Tongue (tissue), 2 donors: ENCODE results near the gene MRPL2. TPM values are rescaled to one million over a fixed set of nuclear protein-coding genes. Genes with fewer than 3 reads are reported as not detected.
A peak's percentile ranks its signal among the peaks of the same experiment; 100 is the strongest.
"Not testable (repeated sequence)": the region's sequence is repeated elsewhere in the genome, so short reads cannot be mapped to it uniquely, and the experiment has no call there.

ENCODE experiments used
- DNase-seq: peaks from one replicate; pipeline ENCODE4 v3.0.0-alpha.2; 2015
- total RNA-seq: library from RNA; depleted of rRNA; stranded (reverse); fragments of >200 nt; gene quantifications from one replicate; pipeline ENCODE4 v1.2.3, GENCODE V29; 2014

Gene MRPL2
- total RNA-seq, 1 donor from 2014 or later: 20.9 TPM

GRCh38 chr6:43053545-43054205 lies 5.6 kb downstream of the MRPL2 start, which contains the start of gene CUL7:
Gene CUL7, minus strand, starts transcription at chr6:43053851. Its CDS starts 1,063 bp downstream, at chr6:43052788.
- peak; percentile 98 for DNase-seq

GRCh38 chr6:43052842-43053544 lies 6.2 kb downstream of the MRPL2 start:
- peak; percentile 73 for DNase-seq

GRCh38 chr6:43052225-43052841 lies 6.9 kb downstream of the MRPL2 start:
- DNase-seq: no peak

- DNase-seq: no peak
These were observed 8.3 kb downstream of the MRPL2 start for GRCh38 chr6:43050981-43051380.

GRCh38 chr6:43047998-43048397 lies 11.2 kb downstream of the MRPL2 start:
- no peak for DNase-seq

- DNase-seq: no peak
These were observed 13.8 kb downstream of the MRPL2 start for GRCh38 chr6:43045371-43045930.

GRCh38 chr6:43043310-43043709 lies 15.9 kb downstream of the MRPL2 start:
- no peak for DNase-seq

- DNase-seq: not testable (repeated sequence)
These were observed 17.8 kb downstream of the MRPL2 start for GRCh38 chr6:43041475-43041874.

GRCh38 chr6:43040542-43041257 lies 18.5 kb downstream of the MRPL2 start:
- DNase-seq: no peak

- DNase-seq: no peak
These were observed 20.5 kb downstream of the MRPL2 start for GRCh38 chr6:43038727-43039126.

- DNase-seq: no peak
These were observed 21.5 kb downstream of the MRPL2 start for GRCh38 chr6:43037706-43038105.

- DNase-seq: no peak
These were observed 22.0 kb downstream of the MRPL2 start for GRCh38 chr6:43037197-43037596.

GRCh38 chr6:43036712-43037111 lies 22.5 kb downstream of the MRPL2 start:
- DNase-seq: no peak

- DNase-seq: no peak
These were observed 23.6 kb downstream of the MRPL2 start for GRCh38 chr6:43035495-43036194.

GRCh38 chr6:43034190-43034525 lies 25.1 kb downstream of the MRPL2 start:
- no peak for DNase-seq

- DNase-seq: no peak
These were observed 25.6 kb downstream of the MRPL2 start for GRCh38 chr6:43033496-43034189.

GRCh38 chr6:43032326-43032725 lies 26.9 kb downstream of the MRPL2 start:
- no peak for DNase-seq

GRCh38 chr6:43029120-43029519 lies 30.1 kb downstream of the MRPL2 start:
- DNase-seq: no peak

- no peak for DNase-seq
These were observed 32.9 kb downstream of the MRPL2 start for GRCh38 chr6:43026365-43026764.

- no peak for DNase-seq
These were observed 34.8 kb downstream of the MRPL2 start for GRCh38 chr6:43024436-43024835.
